Spleen (tissue), 11 donors: ENCODE results near the gene ANO7. TPM values are rescaled to one million over a fixed set of nuclear protein-coding genes. Genes with fewer than 3 reads are reported as not detected.

Source experiments
- DNase-seq: peaks from one replicate; pipeline ENCODE4 v3.0.0-alpha.2; 2020
- H3K27ac ChIP-seq, 8 donors: fragments of 200-600 bp; sonication (generic) in 7 of 8; 1 replicate in 4 of 8; 2 replicates in 4 of 8; pipeline versions ENCODE4 v1.5.0 to v1.8.0; 2016 to 2021; ENCODE audit warnings: inconsistent platforms in 4 of 8, mild to moderate bottlenecking in 4 of 8, moderate library complexity in 1 of 8
- H3K27me3 ChIP-seq, 7 donors: fragments of 200-600 bp; sonication (generic) in 6 of 7; replicated peaks in 1 of 7; 1 replicate in 4 of 7; 2 replicates in 3 of 7; pipeline versions ENCODE4 v1.5.0 to v1.8.0; 2016 to 2021; ENCODE audit warnings: inconsistent platforms in 3 of 7, mild to moderate bottlenecking in 1 of 7
- H3K36me3 ChIP-seq, 6 donors: fragments of 200-600 bp; sonication (generic) in 5 of 6; 1 replicate in 4 of 6; 2 replicates in 2 of 6; pipeline versions ENCODE4 v1.5.0 to v1.8.0; 2016 to 2021; ENCODE audit warnings: inconsistent platforms in 2 of 6
- H3K4me1 ChIP-seq, 6 donors: fragments of 200-600 bp; sonication (generic) in 5 of 6; 1 replicate in 3 of 6; 2 replicates in 3 of 6; pipeline versions ENCODE4 v1.5.0 to v1.8.0; 2016 to 2021; ENCODE audit warnings: inconsistent platforms in 3 of 6
- H3K4me3 ChIP-seq, 8 donors: fragments of 200-600 bp; sonication (generic) in 7 of 8; 1 replicate in 4 of 8; 2 replicates in 4 of 8; pipeline versions ENCODE4 v1.5.0 to v1.8.0; 2016 to 2021; ENCODE audit warnings: inconsistent platforms in 4 of 8, mild to moderate bottlenecking in 4 of 8, moderate library complexity in 2 of 8
- H3K9me3 ChIP-seq, 8 donors: fragments of 200-600 bp; sonication (generic) in 7 of 8; 1 replicate in 4 of 8; 2 replicates in 4 of 8; pipeline versions ENCODE4 v1.5.0 to v1.8.0; 2016 to 2021; ENCODE audit warnings: inconsistent platforms in 4 of 8
- CTCF ChIP-seq, 11 experiments: fragments of 200-600 bp in 7 of 11; fragments of 450-650 bp in 4 of 11; sonication (generic) in 4 of 11; IDR thresholded peaks in 8 of 11; conservative IDR thresholded peaks in 3 of 11; 1 replicate in 7 of 11; 2 replicates in 4 of 11; pipeline versions ENCODE4 v1.4.0 to v1.8.0; 2016 to 2021; ENCODE audit warnings: antibody characterized with exemption in 11 of 11, inconsistent platforms in 4 of 11, mild to moderate bottlenecking in 1 of 11
- POLR2A ChIP-seq, 3 donors: fragments of 450-650 bp; IDR thresholded peaks; one replicate each; pipeline ENCODE4 v1.5.1; 2017; ENCODE audit warnings: antibody characterized with exemption in 3 of 3, mild to moderate bottlenecking in 1 of 3
- POLR2AphosphoS5 ChIP-seq, 3 donors: sonication (generic); formaldehyde crosslinking; IDR thresholded peaks; one replicate each; pipeline ENCODE4 v1.5.1; 2017; ENCODE audit warnings: antibody characterized with exemption in 3 of 3
- WGBS, 5 donors: extraction: QIAGEN DNeasy Blood & Tissue Kit in 3 of 5; methylation state at CpG; one replicate each; pipeline versions ENCODE4 v1.1.5 to v1.1.7; 2013 to 2018; 5-methylcytosine and 5-hydroxymethylcytosine counted together
- intact Hi-C: fragments of 100-400 bp; cut with DNase I; formaldehyde crosslinking; loops from one replicate; pipeline ENCODE4 v1.15.0; 2023; ENCODE audit warnings: low total_unique reads
- polyA plus RNA-seq, 3 donors: library from polyadenylated mRNA; stranded (reverse); fragments of 200-250 nt; gene quantifications; one replicate each; pipeline ENCODE4 v1.2.1, GENCODE V29; 2013
- total RNA-seq, 7 donors: library from RNA; depleted of rRNA in 3 of 7; stranded (reverse); fragments of >200 nt in 3 of 7; fragmentation: NEBNext Ultra II Directional in 4 of 7; extraction: Animal tissue kit (Norgen Biotek cat#: 25700) in 4 of 7; gene quantifications; one replicate each; pipeline versions ENCODE4 v1.1.0 to v1.2.1, GENCODE V29; 2016 to 2021
- donor health status: healthy with polysubstance abuse.
- donor health status: DM: no; HTN: no; CAD: no; lungs with moderate emphysema.
- donor health status: DM: no; HTN: no; CAD: no.
- donor health status: Bipolar disorder and iron deficiency.
- donor health status: healthy.
- donor health status: DM: no; HTN: no; CAD: no.
- donor health status: DM: yes; HTN: yes; CAD: no.

ANO7 gene
- total and polyA plus RNA-seq, 10 donors: 0.46 to 3.5 (median 2.4) TPM

GRCh38 chr2:241141214-241141770, 47.2 kb upstream of the ANO7 start:
- Histone ChIP-seq H3K9me3 (no peaks in the 10 kb centered on the region), H3K4me3 (no peak overlapping the region), H3K4me1 (no peaks in the 10 kb centered on the region), H3K27ac (no peak overlapping the region), H3K27me3 (no peaks in the 10 kb centered on the region), H3K36me3 (peaks cover 0 to 55% (median 11%) of the 10 kb centered on the region in 6 donors)
- no peak for TF ChIP-seq POLR2A (IDR thresholded peaks at IDR 0.05)
- no peak for TF ChIP-seq CTCF (IDR thresholded peaks at IDR 0.05 in 8 of 11, conservative IDR thresholded peaks at IDR 0.05 in 3 of 11)
- no peak for TF ChIP-seq POLR2AphosphoS5 (IDR thresholded peaks at IDR 0.05)
- intact Hi-C loops: no loop called here
- 90 to 97% (median 97%) methylated on average over 14 of the region's 14 CpGs for WGBS, 5 donors
- peak; percentile 60 for DNase-seq

GRCh38 chr2:241142063-241142462, 46.4 kb upstream of the ANO7 start:
- WGBS, 5 donors: 88 to 97% (median 94%) methylated on average over 6 of the region's 6 CpGs
- DNase-seq: no peak
- H3K36me3 ChIP-seq: peaks cover 0 to 47% (median 5%) of the 10 kb centered on the region in 6 donors
- TF ChIP-seq CTCF (IDR thresholded peaks at IDR 0.05 in 8 of 11, conservative IDR thresholded peaks at IDR 0.05 in 3 of 11) (no peak), POLR2A (IDR thresholded peaks at IDR 0.05) (no peak), POLR2AphosphoS5 (IDR thresholded peaks at IDR 0.05) (no peak)
- no peak overlapping the region for H3K4me3 ChIP-seq
- H3K27ac ChIP-seq: no peak overlapping the region
- no peaks in the 10 kb centered on the region for H3K9me3 ChIP-seq
- intact Hi-C loops: no loop called here
- H3K4me1 ChIP-seq: no peaks in the 10 kb centered on the region
- H3K27me3 ChIP-seq: no peaks in the 10 kb centered on the region

- no peak overlapping the region for H3K4me3 ChIP-seq
- TF ChIP-seq POLR2AphosphoS5 (IDR thresholded peaks at IDR 0.05) (no peak), POLR2A (IDR thresholded peaks at IDR 0.05) (no peak), CTCF (IDR thresholded peaks at IDR 0.05 in 8 of 11, conservative IDR thresholded peaks at IDR 0.05 in 3 of 11) (no peak)
- intact Hi-C loops: no loop called here
- 87 to 94% (median 92%) methylated on average over 7 to 9 of the region's 9 CpGs for WGBS, 5 donors
- peak; percentile 46 for DNase-seq
- H3K36me3 ChIP-seq: peaks cover 0 to 42% (median 4%) of the 10 kb centered on the region in 6 donors
- H3K4me1 ChIP-seq: peaks cover 0 to 2% (median 0%) of the 10 kb centered on the region in 6 donors
- H3K27me3 ChIP-seq: no peaks in the 10 kb centered on the region
- H3K27ac ChIP-seq: no peak overlapping the region
- no peaks in the 10 kb centered on the region for H3K9me3 ChIP-seq
Measured at GRCh38 chr2:241142593-241142992, 45.9 kb upstream of the ANO7 start.

GRCh38 chr2:241146286-241146685, 42.2 kb upstream of the ANO7 start:
- intact Hi-C loops: no loop called here
- 69 to 88% (median 74%) methylated on average over 4 of the region's 4 CpGs for WGBS, 5 donors
- TF ChIP-seq POLR2AphosphoS5 (IDR thresholded peaks at IDR 0.05): no peak
- no peak for TF ChIP-seq POLR2A (IDR thresholded peaks at IDR 0.05)
- TF ChIP-seq CTCF (IDR thresholded peaks at IDR 0.05 in 8 of 11, conservative IDR thresholded peaks at IDR 0.05 in 3 of 11): no peak
- no peak overlapping the region for H3K4me3 ChIP-seq
- H3K9me3 ChIP-seq: no peaks in the 10 kb centered on the region
- peaks cover 0 to 17% (median 0%) of the 10 kb centered on the region in 6 donors for H3K36me3 ChIP-seq
- H3K27ac ChIP-seq: no peak overlapping the region
- H3K4me1 ChIP-seq: peaks cover 12 to 29% (median 20%) of the 10 kb centered on the region in 6 donors
- no peak for DNase-seq
- no peaks in the 10 kb centered on the region for H3K27me3 ChIP-seq
